PC-9 (cell line): Measurements from ENCODE around the gene DISC1. TPM values are rescaled to one million over a fixed set of nuclear protein-coding genes. Genes with fewer than 3 reads are reported as not detected.

Experiments used
- BruUV-seq: library from RNA; stranded (reverse); fragments of 400-500 nt; replicated peaks from 2 replicates; lab custom pipeline; 2021; lab: Mats Ljungman, UMichigan
- CTCF ChIA-PET: fragments of 300-600 bp; sonication (Branson Sonifier 250); formaldehyde crosslinking; loops from one replicate; lab custom pipeline; 2022; ENCODE audit warnings: antibody characterized with exemption; lab: Charles Lee
- POLR2A ChIA-PET: fragments of 300-600 bp; sonication (Branson Sonifier 250); formaldehyde crosslinking; loops from one replicate; lab custom pipeline; 2022; ENCODE audit warnings: antibody characterized with exemption; ENCODE audit not compliant: unreplicated experiment; lab: Charles Lee
- DNase-seq, 2 experiments: peaks; one replicate each; pipeline versions ENCODE4 v3.0.0 to v3.0.0-alpha.2; 2015 to 2022; ENCODE audit warnings: mixed read lengths in 1 of 2
- H2AFZ ChIP-seq: fragments of 200-600 bp; sonication (generic); 2 replicates; pipeline ENCODE4 v1.8.1; 2017; ENCODE audit warnings: antibody characterized with exemption
- H3F3A ChIP-seq: fragments of 200-600 bp; sonication (generic); 2 replicates; pipeline ENCODE4 v1.8.1; 2017; ENCODE audit warnings: antibody characterized with exemption, mild to moderate bottlenecking, low read depth; ENCODE audit not compliant: insufficient read depth
- H3K27ac ChIP-seq: fragments of 200-600 bp; sonication (generic); 2 replicates; pipeline ENCODE4 v1.6.1; 2016; ENCODE audit warnings: mixed run types
- H3K27me3 ChIP-seq: fragments of 200-600 bp; sonication (generic); 2 replicates; pipeline ENCODE4 v1.6.1; 2016; ENCODE audit warnings: low read depth, mixed run types; ENCODE audit not compliant: insufficient read depth
- H3K36me3 ChIP-seq: fragments of 200-600 bp; sonication (generic); 2 replicates; pipeline ENCODE4 v1.6.1; 2016; ENCODE audit warnings: low read depth, mixed run types
- H3K4me1 ChIP-seq: fragments of 200-600 bp; sonication (generic); replicated peaks from 2 replicates; pipeline ENCODE4 v1.6.1; 2016; ENCODE audit warnings: mixed run types; ENCODE audit not compliant: insufficient read depth
- H3K4me2 ChIP-seq: fragments of 200-600 bp; sonication (generic); 2 replicates; pipeline ENCODE4 v1.6.1; 2017; ENCODE audit warnings: mixed run types
- H3K4me3 ChIP-seq: fragments of 200-600 bp; sonication (generic); 2 replicates; pipeline ENCODE4 v1.6.1; 2016; ENCODE audit warnings: mixed run types
- H3K79me2 ChIP-seq: fragments of 200-600 bp; sonication (generic); 2 replicates; pipeline ENCODE4 v1.6.1; 2017; ENCODE audit warnings: low read depth, mixed run types
- H3K9me2 ChIP-seq: fragments of 200-600 bp; sonication (generic); 2 replicates; pipeline ENCODE4 v1.8.1; 2017; ENCODE audit warnings: mild to moderate bottlenecking; ENCODE audit not compliant: insufficient read depth
- H3K9me3 ChIP-seq: fragments of 200-600 bp; sonication (generic); 2 replicates; pipeline ENCODE4 v1.8.1; 2016; ENCODE audit warnings: low read depth; ENCODE audit not compliant: insufficient read depth
- H4K20me1 ChIP-seq: fragments of 200-600 bp; sonication (generic); 2 replicates; pipeline ENCODE4 v1.8.1; 2017; ENCODE audit not compliant: insufficient read depth
- EZH2 ChIP-seq: fragments of 200-600 bp; sonication (generic); IDR thresholded peaks from 2 replicates; pipeline ENCODE4 v1.8.0; 2017; ENCODE audit warnings: antibody characterized with exemption, low read depth
- intact Hi-C: fragments of 100-400 bp; cut with micrococcal nuclease; formaldehyde crosslinking; loops from one replicate; pipeline ENCODE4 v1.10.0; 2022; ENCODE audit not compliant: unreplicated experiment
- total RNA-seq: library from RNA; stranded (reverse); gene quantifications from 2 replicates; pipeline ENCODE4 v1.2.3, GENCODE V29; 2021
- TF ChIP-seq, protein P1 (sequence below): fragments of 200-600 bp; sonication (generic); conservative IDR thresholded peaks from 2 replicates; pipeline ENCODE4 v1.6.1; 2017; ENCODE audit warnings: mixed run types, antibody characterized with exemption, mild to moderate bottlenecking, moderate library complexity

DISC1 gene
- total RNA-seq, 1 experiment from 2014 or later = 7.4 TPM

DNA sequence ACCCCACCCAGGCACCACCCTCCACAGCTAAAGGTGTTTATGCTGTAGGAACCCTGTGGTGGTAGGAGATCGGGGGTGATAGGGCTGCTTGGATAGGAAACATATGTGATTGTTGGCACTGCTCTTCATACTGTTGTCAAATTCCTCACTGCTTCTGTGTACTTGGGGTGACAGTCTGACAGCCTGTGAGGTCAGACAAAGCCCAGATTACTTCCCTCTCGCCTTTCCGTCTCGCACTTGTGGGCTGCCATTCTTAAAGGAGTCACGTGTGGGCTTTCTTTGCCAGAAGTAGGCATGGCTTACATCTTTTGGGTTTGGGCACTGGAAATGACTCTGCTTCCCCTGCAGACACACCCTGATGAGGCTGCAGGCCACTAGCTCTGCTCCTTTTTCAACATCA, 363.8 kb downstream of the DISC1 start:
- Histone ChIP-seq H3K79me2 (no peaks in the 10 kb centered on the region), H4K20me1 (no peaks in the 10 kb centered on the region), H3K27me3 (no peaks in the 10 kb centered on the region), H3K4me2 (no peak overlapping the region), H3F3A (no peaks in the 10 kb centered on the region), H3K27ac (no peak overlapping the region), H3K36me3 (no peaks in the 10 kb centered on the region), H3K9me3 (no peaks in the 10 kb centered on the region), H3K4me1 (no peaks in the 10 kb centered on the region; the same call in 1 of the 2 replicates), H2AFZ (no peak overlapping the region), H3K9me2 (no peaks in the 10 kb centered on the region), H3K4me3 (no peak overlapping the region)
- intact Hi-C loops = no loop called here
- no peak for DNase-seq
- BruUV-seq = no TSS peak
- no peak for TF ChIP-seq EZH2
- TF ChIP-seq, protein P1, sequence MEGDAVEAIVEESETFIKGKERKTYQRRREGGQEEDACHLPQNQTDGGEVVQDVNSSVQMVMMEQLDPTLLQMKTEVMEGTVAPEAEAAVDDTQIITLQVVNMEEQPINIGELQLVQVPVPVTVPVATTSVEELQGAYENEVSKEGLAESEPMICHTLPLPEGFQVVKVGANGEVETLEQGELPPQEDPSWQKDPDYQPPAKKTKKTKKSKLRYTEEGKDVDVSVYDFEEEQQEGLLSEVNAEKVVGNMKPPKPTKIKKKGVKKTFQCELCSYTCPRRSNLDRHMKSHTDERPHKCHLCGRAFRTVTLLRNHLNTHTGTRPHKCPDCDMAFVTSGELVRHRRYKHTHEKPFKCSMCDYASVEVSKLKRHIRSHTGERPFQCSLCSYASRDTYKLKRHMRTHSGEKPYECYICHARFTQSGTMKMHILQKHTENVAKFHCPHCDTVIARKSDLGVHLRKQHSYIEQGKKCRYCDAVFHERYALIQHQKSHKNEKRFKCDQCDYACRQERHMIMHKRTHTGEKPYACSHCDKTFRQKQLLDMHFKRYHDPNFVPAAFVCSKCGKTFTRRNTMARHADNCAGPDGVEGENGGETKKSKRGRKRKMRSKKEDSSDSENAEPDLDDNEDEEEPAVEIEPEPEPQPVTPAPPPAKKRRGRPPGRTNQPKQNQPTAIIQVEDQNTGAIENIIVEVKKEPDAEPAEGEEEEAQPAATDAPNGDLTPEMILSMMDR = no peak
- ChIA-PET CTCF (no interaction called here), POLR2A (no interaction called here)

DNA sequence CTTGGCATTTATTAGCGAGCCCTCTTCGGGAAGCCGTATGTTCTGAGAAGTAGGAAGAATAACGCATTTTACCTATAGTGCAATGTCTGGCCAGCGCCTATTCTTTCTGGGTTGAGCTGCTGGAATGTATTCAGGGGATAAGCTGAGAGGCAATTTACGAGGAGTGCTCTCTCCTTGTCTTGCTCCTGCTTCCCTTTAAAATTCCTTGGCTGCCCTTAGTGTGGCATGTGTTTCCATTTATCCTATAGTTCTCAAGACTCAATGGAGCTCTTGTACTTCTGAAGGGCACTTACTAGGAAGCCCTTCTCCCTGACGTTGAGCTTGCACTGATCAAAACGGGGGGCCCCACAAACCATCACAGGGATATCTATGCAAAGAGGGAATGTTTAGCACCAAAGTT, 364.6 kb downstream of the DISC1 start:
- Histone ChIP-seq H3K9me2 (no peaks in the 10 kb centered on the region), H3K4me2 (no peak overlapping the region), H4K20me1 (no peaks in the 10 kb centered on the region), H3F3A (no peaks in the 10 kb centered on the region), H3K4me1 (no peaks in the 10 kb centered on the region), H2AFZ (no peak overlapping the region), H3K27ac (no peak overlapping the region), H3K4me3 (no peak overlapping the region), H3K79me2 (no peaks in the 10 kb centered on the region), H3K36me3 (no peaks in the 10 kb centered on the region), H3K27me3 (no peaks in the 10 kb centered on the region), H3K9me3 (no peaks in the 10 kb centered on the region)
- ChIA-PET POLR2A (no interaction called here), CTCF (no interaction called here)
- TF ChIP-seq, protein P1 = no peak
- TF ChIP-seq EZH2 = no peak
- no peak for DNase-seq
- intact Hi-C loops = no loop called here
- BruUV-seq = no TSS peak

DNA sequence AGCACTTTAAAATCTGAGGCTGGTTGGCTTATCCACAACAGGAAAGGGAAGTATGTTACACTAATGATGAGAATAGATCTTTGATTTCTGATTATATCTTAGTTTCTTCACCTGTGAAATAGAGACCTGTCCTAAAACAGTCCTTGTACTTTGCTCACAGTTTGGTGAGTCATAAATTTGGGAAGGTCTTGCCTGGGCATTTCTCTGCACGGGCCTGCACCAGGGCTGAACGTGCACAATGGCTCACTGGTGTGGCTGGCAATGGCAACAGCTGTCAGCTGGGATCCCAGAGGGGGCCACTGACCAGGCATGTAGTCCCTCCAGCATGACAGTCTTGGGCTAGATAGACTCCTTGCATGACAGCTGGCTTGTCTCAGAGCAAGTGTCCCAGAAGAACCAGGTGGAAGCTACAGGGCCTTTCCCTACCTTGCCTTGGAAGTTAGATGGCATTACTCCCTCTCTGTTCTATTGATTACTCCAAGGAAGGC, 367.4 kb downstream of the DISC1 start:
- Histone ChIP-seq H3K9me3 (no peaks in the 10 kb centered on the region), H3K27me3 (no peaks in the 10 kb centered on the region), H3K9me2 (no peaks in the 10 kb centered on the region), H2AFZ (no peak overlapping the region), H3K27ac (no peak overlapping the region), H4K20me1 (no peaks in the 10 kb centered on the region), H3K79me2 (no peaks in the 10 kb centered on the region), H3K4me2 (no peak overlapping the region), H3K36me3 (no peaks in the 10 kb centered on the region), H3K4me3 (no peak overlapping the region), H3F3A (no peaks in the 10 kb centered on the region), H3K4me1 (no peaks in the 10 kb centered on the region)
- no peak for DNase-seq
- ChIA-PET POLR2A (no interaction called here), CTCF (interaction anchor here (0.5 to 0.6 kb wide), 2 partner anchors 84 to 125 kb away, joined by 3 to 7 read pairs; no protein-coding TSS in a partner anchor)
- intact Hi-C loops = no loop called here
- no peak for TF ChIP-seq EZH2
- TF ChIP-seq, protein P1 = no peak
- BruUV-seq = no TSS peak
